ENCODE measurements around the gene EMID1. TPM values are rescaled to one million over a fixed set of nuclear protein-coding genes. Genes with fewer than 3 reads are reported as not detected.
A peak's percentile ranks its signal among the peaks of the same experiment; 100 is the strongest.

Gene EMID1
- total RNA-seq, 1 experiment from 2014 or later, result 5.4 TPM

DNA sequence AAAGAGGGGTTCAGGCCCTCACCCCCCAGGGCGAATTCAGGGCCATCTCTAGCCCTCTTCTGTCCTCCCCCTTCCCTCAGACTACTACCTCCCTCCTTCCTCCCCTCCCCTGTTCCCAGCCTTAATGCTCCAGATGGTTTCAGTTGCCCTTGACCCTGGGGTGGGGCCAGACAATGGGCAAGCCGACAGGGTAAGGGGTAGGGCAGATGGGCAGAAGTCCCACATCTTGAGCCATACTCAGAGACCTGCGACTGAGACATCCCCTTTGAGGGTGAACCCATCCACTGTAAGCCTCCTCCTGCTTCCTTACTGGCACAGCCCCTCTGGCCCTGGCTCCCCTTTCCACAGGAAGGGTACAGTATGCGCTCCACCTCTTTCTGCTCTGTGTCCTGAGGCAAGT, 60.2 kb downstream of the EMID1 start:
- H3K27ac ChIP-seq (ENCODE audit: insufficient read length, low read depth, low read length), result no peak overlapping the region
- no peak overlapping the region for H3T11ph ChIP-seq (ENCODE audit: low read length)
- H3K79me2 ChIP-seq (ENCODE audit: insufficient read depth, low read length), result peaks cover 28% of the 10 kb centered on the region

More for the DNA sequence above, 60.2 kb downstream of the EMID1 start:
- WGBS (ENCODE audit: extremely low coverage, insufficient read length, low lambda C conversion rate), result no CpG with 5 or more reads among the region's 4 CpGs
- H2BK12ac ChIP-seq (ENCODE audit: insufficient read length, low read depth, low read length), result no peak overlapping the region
- no peak overlapping the region for H4K91ac ChIP-seq (ENCODE audit: insufficient read length, low read depth, low read length)
- Mint-ChIP-seq H3K4me1 (peaks cover 25 to 33% of the 10 kb centered on the region in 2 experiments), H3K27ac (peak overlapping the region; percentile 96 to 100 (median 98); a peak in 4 of 7 replicates), H3K36me3 (ENCODE audit: insufficient read depth in 1 of 3, low read depth in 3 of 3) (peaks cover 32 to 56% (median 45%) of the 10 kb centered on the region in 3 experiments; a peak in 6 of 7 replicates), H3K27me3 (ENCODE audit: low read depth) (no peaks in the 10 kb centered on the region), H3K9me3 (peaks cover 0 to 4% of the 10 kb centered on the region in 2 experiments; a peak in 2 of 5 replicates), H3K4me3 (peak overlapping the region; percentile 92 to 93)
- peak overlapping the region; percentile 92 for H3K4me2 ChIP-seq (ENCODE audit: insufficient read depth, insufficient read length, low read length)
- H4K5ac ChIP-seq (ENCODE audit: insufficient read length, low read depth, low read length), result no peak overlapping the region
- no peaks in the 10 kb centered on the region for H3K79me1 ChIP-seq (ENCODE audit: insufficient read depth, low read depth, low read length, poor library complexity, severe bottlenecking)
- no peak overlapping the region for H2AFZ ChIP-seq (ENCODE audit: low read length)
- no peak overlapping the region for H2BK5ac ChIP-seq (ENCODE audit: insufficient read length, low read length)
- no peak overlapping the region for H2BK20ac ChIP-seq (ENCODE audit: low read depth, low read length, poor library complexity, severe bottlenecking)
- H3K56ac ChIP-seq (ENCODE audit: insufficient read length, low read depth, low read length), result no peak overlapping the region
- no peak overlapping the region for H2BK120ac ChIP-seq (ENCODE audit: low read depth, low read length, poor library complexity, severe bottlenecking)
- no peak overlapping the region for H4K8ac ChIP-seq (replicated peaks; ENCODE audit: insufficient read length, low read depth, low read length)
- no peaks in the 10 kb centered on the region for H4K20me1 ChIP-seq (ENCODE audit: control insufficient read depth, insufficient read depth, insufficient read length)
- no peak overlapping the region for H3K4ac ChIP-seq (ENCODE audit: low read depth, low read length)
- TF ChIP-seq, protein P1, sequence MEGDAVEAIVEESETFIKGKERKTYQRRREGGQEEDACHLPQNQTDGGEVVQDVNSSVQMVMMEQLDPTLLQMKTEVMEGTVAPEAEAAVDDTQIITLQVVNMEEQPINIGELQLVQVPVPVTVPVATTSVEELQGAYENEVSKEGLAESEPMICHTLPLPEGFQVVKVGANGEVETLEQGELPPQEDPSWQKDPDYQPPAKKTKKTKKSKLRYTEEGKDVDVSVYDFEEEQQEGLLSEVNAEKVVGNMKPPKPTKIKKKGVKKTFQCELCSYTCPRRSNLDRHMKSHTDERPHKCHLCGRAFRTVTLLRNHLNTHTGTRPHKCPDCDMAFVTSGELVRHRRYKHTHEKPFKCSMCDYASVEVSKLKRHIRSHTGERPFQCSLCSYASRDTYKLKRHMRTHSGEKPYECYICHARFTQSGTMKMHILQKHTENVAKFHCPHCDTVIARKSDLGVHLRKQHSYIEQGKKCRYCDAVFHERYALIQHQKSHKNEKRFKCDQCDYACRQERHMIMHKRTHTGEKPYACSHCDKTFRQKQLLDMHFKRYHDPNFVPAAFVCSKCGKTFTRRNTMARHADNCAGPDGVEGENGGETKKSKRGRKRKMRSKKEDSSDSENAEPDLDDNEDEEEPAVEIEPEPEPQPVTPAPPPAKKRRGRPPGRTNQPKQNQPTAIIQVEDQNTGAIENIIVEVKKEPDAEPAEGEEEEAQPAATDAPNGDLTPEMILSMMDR (conservative IDR thresholded peaks at IDR 0.05), result no peak
- H3K27me3 ChIP-seq (ENCODE audit: insufficient read depth, low read length), result no peaks in the 10 kb centered on the region
- no peaks in the 10 kb centered on the region for H3K9me3 ChIP-seq (ENCODE audit: control insufficient read depth, low read depth, low read length)
- H3K4me1 ChIP-seq (ENCODE audit: insufficient read depth, low read length), result peaks cover 8% of the 10 kb centered on the region
- H3K9ac ChIP-seq (ENCODE audit: extremely low read depth, insufficient read length, low read length), result no peak overlapping the region
- peaks cover 23% of the 10 kb centered on the region for H3K23me2 ChIP-seq (ENCODE audit: insufficient read length, low read depth, low read length, poor library complexity, severe bottlenecking)
- H2AK5ac ChIP-seq (ENCODE audit: insufficient read length, low read length), result no peak overlapping the region
- H3K23ac ChIP-seq (ENCODE audit: insufficient read length, low read depth, low read length), result no peak overlapping the region
- H3K14ac ChIP-seq (ENCODE audit: insufficient read depth, low read length), result no peak overlapping the region
- H3K18ac ChIP-seq (ENCODE audit: insufficient read length, low read depth, low read length), result no peak overlapping the region
- no peak overlapping the region for H2BK15ac ChIP-seq (ENCODE audit: low read depth, low read length)
- DNase-seq, result no peak

Data from H9 (cell line).